GM06990 (cell line): ENCODE data around the gene INTS1.
A peak's percentile ranks its signal among the peaks of the same experiment; 100 is the strongest.

ENCODE experiments used
- DNase-seq: peaks from one replicate; pipeline ENCODE4 v3.0.0-alpha.2; 2011; ENCODE audit not compliant: insufficient read length; ENCODE audit errors: extremely low read depth
- H3K27me3 ChIP-seq: replicated peaks from 2 replicates; pipeline ENCODE4 v1.6.0; 2011; ENCODE audit warnings: low read length; ENCODE audit not compliant: control insufficient read depth, insufficient read depth
- H3K36me3 ChIP-seq: 2 replicates; pipeline ENCODE4 v1.5.1; 2011; ENCODE audit warnings: low read length; ENCODE audit not compliant: control insufficient read depth, insufficient read depth
- H3K4me3 ChIP-seq: replicated peaks from 2 replicates; pipeline ENCODE4 v1.5.1; 2011; ENCODE audit warnings: low read depth, mild to moderate bottlenecking, control low read depth, low read length
- CTCF ChIP-seq: IDR thresholded peaks from 2 replicates; pipeline ENCODE4 v1.5.1; 2011; ENCODE audit warnings: low read length, control low read depth, mild to moderate bottlenecking, inconsistent platforms; ENCODE audit not compliant: insufficient read depth, poor library complexity, severe bottlenecking

INTS1 gene

GRCh38 chr7:1532456-1533254 lies 28.5 kb upstream of the INTS1 start:
- Histone ChIP-seq H3K4me3 (peak overlapping the region; percentile 79), H3K36me3 (peaks cover 7% of the 10 kb centered on the region), H3K27me3 (no peaks in the 10 kb centered on the region)

GRCh38 chr7:1531979-1532455 lies 27.8 kb upstream of the INTS1 start:
- Histone ChIP-seq H3K36me3 (peaks cover 6% of the 10 kb centered on the region), H3K4me3 (peak overlapping the region; percentile 79), H3K27me3 (no peaks in the 10 kb centered on the region; the same call in 1 of the 2 replicates)
- no peak for TF ChIP-seq CTCF
- DNase-seq: peak; percentile 17

More at GRCh38 chr7:1532456-1533254, 28.5 kb upstream of the INTS1 start:
- no peak for TF ChIP-seq CTCF
- DNase-seq: peak; percentile 36

- H3K27me3 ChIP-seq: no peaks in the 10 kb centered on the region; the same call in 1 of the 2 replicates
- DNase-seq: peak; percentile 45
- H3K4me3 ChIP-seq: peak overlapping the region; percentile 79
- TF ChIP-seq CTCF: no peak
- H3K36me3 ChIP-seq: peaks cover 3% of the 10 kb centered on the region
Observed at GRCh38 chr7:1531263-1531978, 27.2 kb upstream of the INTS1 start.

- peaks cover 3% of the 10 kb centered on the region for H3K36me3 ChIP-seq
- H3K4me3 ChIP-seq: peak overlapping the region; percentile 79
- no peak for TF ChIP-seq CTCF
- no peak for DNase-seq
- H3K27me3 ChIP-seq: no peaks in the 10 kb centered on the region; the same call in 1 of the 2 replicates
Observed at GRCh38 chr7:1530946-1531262, 26.7 kb upstream of the INTS1 start.

- Histone ChIP-seq H3K4me3 (no peak overlapping the region), H3K27me3 (no peaks in the 10 kb centered on the region; the same call in 1 of the 2 replicates), H3K36me3 (no peaks in the 10 kb centered on the region; the same call in 1 of the 2 replicates)
- TF ChIP-seq CTCF: no peak
- DNase-seq: peak; percentile 11
Observed at GRCh38 chr7:1529383-1530116, 25.4 kb upstream of the INTS1 start.
